ENCODE results near the gene HTRA1. TPM values are rescaled to one million over a fixed set of nuclear protein-coding genes. Genes with fewer than 3 reads are reported as not detected.

HTRA1 gene
- total and polyA plus RNA-seq, 9 donors = 54.2 to 325 (median 116) TPM

- Histone ChIP-seq H3K36me3 (ENCODE audit: control insufficient read depth, insufficient read depth, low read length) (no peaks in the 10 kb centered on the region), H3K27me3 (ENCODE audit: control insufficient read depth, insufficient read depth, low read length) (peaks cover 21% of the 10 kb centered on the region), H3K27ac (ENCODE audit: low read length) (no peak overlapping the region), H3K4me1 (ENCODE audit: control insufficient read depth, insufficient read depth, low read length) (no peaks in the 10 kb centered on the region), H3K4me3 (ENCODE audit: low read length) (no peak overlapping the region), H3K9me3 (replicated peaks; ENCODE audit: control insufficient read depth, low read depth, low read length) (no peaks in the 10 kb centered on the region)
- 31% methylated on average over 7 of the region's 9 CpGs for WGBS (ENCODE audit: insufficient coverage)
- DNase-seq = no peak
Observed at GRCh38 chr10:122557516-122557915, 96.2 kb downstream of the HTRA1 start.

GRCh38 chr10:122558452-122558851 lies 97.1 kb downstream of the HTRA1 start:
- WGBS (ENCODE audit: insufficient coverage) = 73% methylated on average over 5 of the region's 5 CpGs
- Histone ChIP-seq H3K4me3 (ENCODE audit: low read length) (no peak overlapping the region), H3K9me3 (replicated peaks; ENCODE audit: control insufficient read depth, low read depth, low read length) (no peaks in the 10 kb centered on the region), H3K36me3 (ENCODE audit: control insufficient read depth, insufficient read depth, low read length) (no peaks in the 10 kb centered on the region), H3K27me3 (ENCODE audit: control insufficient read depth, insufficient read depth, low read length) (peaks cover 26% of the 10 kb centered on the region), H3K4me1 (ENCODE audit: control insufficient read depth, insufficient read depth, low read length) (no peaks in the 10 kb centered on the region), H3K27ac (ENCODE audit: low read length) (no peak overlapping the region)
- DNase-seq = no peak

GRCh38 chr10:122559228-122559627 lies 97.9 kb downstream of the HTRA1 start:
- H3K27ac ChIP-seq (ENCODE audit: low read length) = no peak overlapping the region
- H3K27me3 ChIP-seq (ENCODE audit: control insufficient read depth, insufficient read depth, low read length) = peaks cover 31% of the 10 kb centered on the region
- no peaks in the 10 kb centered on the region for H3K36me3 ChIP-seq (ENCODE audit: control insufficient read depth, insufficient read depth, low read length)
- H3K4me3 ChIP-seq (ENCODE audit: low read length) = no peak overlapping the region
- no peaks in the 10 kb centered on the region for H3K4me1 ChIP-seq (ENCODE audit: control insufficient read depth, insufficient read depth, low read length)
- 86% methylated on average over 1 of the region's 2 CpGs for WGBS (ENCODE audit: insufficient coverage)
- DNase-seq = no peak
- no peaks in the 10 kb centered on the region for H3K9me3 ChIP-seq (replicated peaks; ENCODE audit: control insufficient read depth, low read depth, low read length)

- no peak within 1 kb of the TSS for H3K4me3 ChIP-seq (ENCODE audit: low read length)
- 0% methylated on average over 3 of the region's 4 CpGs for WGBS (ENCODE audit: insufficient coverage)
- no peak within 1 kb of the TSS for H3K27ac ChIP-seq (ENCODE audit: low read length)
- no peaks in the 10 kb centered on the region for H3K9me3 ChIP-seq (replicated peaks; ENCODE audit: control insufficient read depth, low read depth, low read length)
- H3K36me3 ChIP-seq (ENCODE audit: control insufficient read depth, insufficient read depth, low read length) = no peaks in the 10 kb centered on the region
- peaks cover 31% of the 10 kb centered on the region for H3K27me3 ChIP-seq (ENCODE audit: control insufficient read depth, insufficient read depth, low read length)
- DNase-seq = no peak
- H3K4me1 ChIP-seq (ENCODE audit: control insufficient read depth, insufficient read depth, low read length) = no peaks in the 10 kb centered on the region
Observed at GRCh38 chr10:122560279-122560804, 99.0 kb downstream of the HTRA1 start, which contains the start of gene DMBT1. Gene DMBT1 (plus strand): TSS chr10:122560754. CDS start chr10:122560771, 17 bp downstream.

GRCh38 chr10:122561212-122561611 lies 99.9 kb downstream of the HTRA1 start:
- no peak for DNase-seq
- Histone ChIP-seq H3K4me3 (ENCODE audit: low read length) (no peak overlapping the region), H3K9me3 (replicated peaks; ENCODE audit: control insufficient read depth, low read depth, low read length) (no peaks in the 10 kb centered on the region), H3K4me1 (ENCODE audit: control insufficient read depth, insufficient read depth, low read length) (peaks cover 3% of the 10 kb centered on the region), H3K27me3 (ENCODE audit: control insufficient read depth, insufficient read depth, low read length) (peaks cover 28% of the 10 kb centered on the region), H3K36me3 (ENCODE audit: control insufficient read depth, insufficient read depth, low read length) (no peaks in the 10 kb centered on the region), H3K27ac (ENCODE audit: low read length) (no peak overlapping the region)
- WGBS (ENCODE audit: insufficient coverage) = 72% methylated on average over 2 of the region's 6 CpGs

- Histone ChIP-seq H3K4me1 (ENCODE audit: control insufficient read depth, insufficient read depth, low read length) (peaks cover 3% of the 10 kb centered on the region), H3K27me3 (ENCODE audit: control insufficient read depth, insufficient read depth, low read length) (peaks cover 26% of the 10 kb centered on the region), H3K27ac (ENCODE audit: low read length) (no peak overlapping the region), H3K9me3 (replicated peaks; ENCODE audit: control insufficient read depth, low read depth, low read length) (no peaks in the 10 kb centered on the region), H3K36me3 (ENCODE audit: control insufficient read depth, insufficient read depth, low read length) (no peaks in the 10 kb centered on the region), H3K4me3 (ENCODE audit: low read length) (no peak overlapping the region)
- DNase-seq = no peak
Observed at GRCh38 chr10:122561792-122562191, 100.4 kb downstream of the HTRA1 start.

Other genes with a start within 250 kb of the HTRA1 start
- 0.27 TPM for gene BTBD16, start 190.3 kb upstream of the HTRA1 start, total RNA-seq
- gene BTBD16, start 190.3 kb upstream of the HTRA1 start, polyA plus RNA-seq (ENCODE audit: insufficient read depth in 1 of 8, insufficient read length in 8 of 8, low replicate concordance in 1 of 8) = under 1 TPM in 2 of 8 donors, not detected in 6; 0.40 to 0.50 TPM
- 22.0 TPM for gene PLEKHA1, start 86.8 kb upstream of the HTRA1 start, total RNA-seq
- 10 to 100 TPM; 23.6 to 36.3 (median 30.0) TPM for gene PLEKHA1, start 86.8 kb upstream of the HTRA1 start, polyA plus RNA-seq (ENCODE audit: insufficient read depth in 1 of 8, insufficient read length in 8 of 8, low replicate concordance in 1 of 8)
- gene ARMS2, start 6.9 kb upstream of the HTRA1 start, total RNA-seq = not detected
- not detected for gene ARMS2, start 6.9 kb upstream of the HTRA1 start, polyA plus RNA-seq (ENCODE audit: insufficient read depth in 1 of 8, insufficient read length in 8 of 8, low replicate concordance in 1 of 8)
- under 0.01 TPM for gene DMBT1, start 99.2 kb downstream of the HTRA1 start, total RNA-seq
- gene DMBT1, start 99.2 kb downstream of the HTRA1 start, polyA plus RNA-seq (ENCODE audit: insufficient read depth in 1 of 8, insufficient read length in 8 of 8, low replicate concordance in 1 of 8) = 10 to 100 TPM in 1 of 8 donors, 1 to 10 TPM in 1, under 1 TPM in 3, not detected in 3; 0.05 to 14.3 (median 0.75) TPM
- gene C10orf120, start 238.3 kb downstream of the HTRA1 start, total RNA-seq = not detected
- not detected for gene C10orf120, start 238.3 kb downstream of the HTRA1 start, polyA plus RNA-seq (ENCODE audit: insufficient read depth in 1 of 8, insufficient read length in 8 of 8, low replicate concordance in 1 of 8)